ENCODE data around the gene CSTPP1.

- TF ChIP-seq CTCF (IDR thresholded peaks at IDR 0.05; ENCODE audit: low read length): no peak
- no peak for TF ChIP-seq EZH2 (IDR thresholded peaks at IDR 0.05; ENCODE audit: borderline replicate concordance, low read length)
Measured at GRCh38 chr11:47021527-47021818, 84.9 kb downstream of the CSTPP1 start.

Data from OCI-LY1 (cell line).